OCI-LY3 (cell line): ENCODE data around the gene PNMT.

ENCODE experiments used
- H2AFZ ChIP-seq: fragments of 200-600, 300-600 bp; shearing (Covaris generic); 2 replicates; pipeline ENCODE4 v1.6.0; 2014; ENCODE audit warnings: antibody characterized with exemption, low read depth, low read length
- H3K27ac ChIP-seq: fragments of 200-600, 300-600 bp; sonication (generic); 2 replicates; pipeline ENCODE4 v1.5.1; 2014; ENCODE audit warnings: mild to moderate bottlenecking, low read length, moderate library complexity, mixed read lengths
- H3K27me3 ChIP-seq: fragments of 200-600, 300-600 bp; sonication (generic); 2 replicates; pipeline ENCODE4 v1.6.1; 2014; ENCODE audit warnings: low read depth, low read length, mixed read lengths
- H3K36me3 ChIP-seq: fragments of 200-600, 300-600 bp; sonication (generic); replicated peaks from 2 replicates; pipeline ENCODE3; 2014; ENCODE audit warnings: low read depth, low read length, mixed read lengths
- H3K4me1 ChIP-seq: fragments of 300-600, 200-600 bp; sonication (generic); 2 replicates; pipeline ENCODE4 v1.6.1; 2014; ENCODE audit warnings: low read length, mixed read lengths
- H3K4me2 ChIP-seq: fragments of 200-600, 300-600 bp; sonication (generic); 2 replicates; pipeline ENCODE4 v1.6.1; 2014; ENCODE audit warnings: low read length, mixed read lengths
- H3K4me3 ChIP-seq: fragments of 300-600, 200-600 bp; sonication (generic); 2 replicates; pipeline ENCODE4 v1.5.1; 2014; ENCODE audit warnings: antibody characterized with exemption, mild to moderate bottlenecking, low read length, moderate library complexity
- H3K79me2 ChIP-seq: fragments of 300-600, 200-600 bp; shearing (Covaris generic); 2 replicates; pipeline ENCODE4 v1.6.1; 2014; ENCODE audit warnings: mild to moderate bottlenecking, low read length, mixed read lengths
- H3K9ac ChIP-seq: fragments of 300-600, 200-600 bp; shearing (Covaris generic); 2 replicates; pipeline ENCODE4 v1.6.0; 2014; ENCODE audit warnings: mild to moderate bottlenecking, low read length, moderate library complexity
- H3K9me3 ChIP-seq: fragments of 200-600, 300-600 bp; shearing (Covaris generic); 2 replicates; pipeline ENCODE4 v1.6.1; 2014; ENCODE audit warnings: low read length, mixed read lengths; ENCODE audit not compliant: insufficient read depth
- H4K20me1 ChIP-seq: fragments of 200-600, 300-600 bp; sonication (generic); 2 replicates; pipeline ENCODE4 v1.6.1; 2016; ENCODE audit warnings: low read length, mixed read lengths; ENCODE audit not compliant: insufficient read depth
- CTCF ChIP-seq: fragments of 200-600, 300-600 bp; sonication (generic); IDR thresholded peaks from 2 replicates; pipeline ENCODE4 v1.5.1; 2014; ENCODE audit warnings: antibody characterized with exemption, low read length, low read depth
- EZH2phosphoT487 ChIP-seq: fragments of 200-600 bp; shearing (Covaris generic); IDR thresholded peaks from 2 replicates; pipeline ENCODE4 v1.6.1; 2018; ENCODE audit warnings: antibody characterized with exemption, mixed run types, low read depth

The PNMT gene

GRCh38 chr17:39702901-39703893 lies 34.9 kb downstream of the PNMT start:
- no peak overlapping the region for H3K27ac ChIP-seq
- no peaks in the 10 kb centered on the region for H3K36me3 ChIP-seq
- H3K4me1 ChIP-seq: peaks cover 9% of the 10 kb centered on the region
- H3K9ac ChIP-seq: no peak overlapping the region
- H2AFZ ChIP-seq: no peak overlapping the region
- no peaks in the 10 kb centered on the region for H3K79me2 ChIP-seq
- H3K9me3 ChIP-seq: no peaks in the 10 kb centered on the region
- no peak overlapping the region for H3K4me3 ChIP-seq
- no peak overlapping the region for H3K4me2 ChIP-seq
- no peaks in the 10 kb centered on the region for H4K20me1 ChIP-seq
- H3K27me3 ChIP-seq: no peaks in the 10 kb centered on the region
- no peak for TF ChIP-seq CTCF
- no peak for TF ChIP-seq EZH2phosphoT487

DNA sequence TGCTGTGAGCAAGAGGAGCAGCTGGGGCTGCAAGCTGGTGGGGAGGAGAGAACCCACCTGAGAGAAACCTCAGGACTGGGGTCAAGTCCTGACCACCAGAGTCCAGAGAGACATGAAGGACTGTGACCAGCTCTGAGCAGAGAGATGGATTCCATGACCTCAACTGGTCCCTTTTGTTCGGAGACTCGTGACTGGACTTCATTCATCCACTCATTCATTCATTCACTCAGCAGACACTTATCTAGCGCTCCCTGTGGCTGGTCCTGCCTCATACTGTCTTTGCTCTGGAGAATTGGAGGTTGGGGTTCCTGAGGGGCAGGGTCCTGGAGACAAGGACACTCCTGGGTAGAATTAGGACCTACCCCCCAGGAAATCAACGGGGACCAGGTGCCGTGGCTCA lies 35.7 kb downstream of the PNMT start:
- Histone ChIP-seq H4K20me1 (no peaks in the 10 kb centered on the region), H3K36me3 (no peaks in the 10 kb centered on the region), H3K4me3 (no peak overlapping the region), H3K4me1 (peaks cover 9% of the 10 kb centered on the region), H3K27me3 (no peaks in the 10 kb centered on the region), H3K9me3 (no peaks in the 10 kb centered on the region), H2AFZ (no peak overlapping the region), H3K27ac (no peak overlapping the region), H3K79me2 (no peaks in the 10 kb centered on the region), H3K4me2 (no peak overlapping the region), H3K9ac (no peak overlapping the region)
- TF ChIP-seq EZH2phosphoT487 (no peak), CTCF (no peak)

DNA sequence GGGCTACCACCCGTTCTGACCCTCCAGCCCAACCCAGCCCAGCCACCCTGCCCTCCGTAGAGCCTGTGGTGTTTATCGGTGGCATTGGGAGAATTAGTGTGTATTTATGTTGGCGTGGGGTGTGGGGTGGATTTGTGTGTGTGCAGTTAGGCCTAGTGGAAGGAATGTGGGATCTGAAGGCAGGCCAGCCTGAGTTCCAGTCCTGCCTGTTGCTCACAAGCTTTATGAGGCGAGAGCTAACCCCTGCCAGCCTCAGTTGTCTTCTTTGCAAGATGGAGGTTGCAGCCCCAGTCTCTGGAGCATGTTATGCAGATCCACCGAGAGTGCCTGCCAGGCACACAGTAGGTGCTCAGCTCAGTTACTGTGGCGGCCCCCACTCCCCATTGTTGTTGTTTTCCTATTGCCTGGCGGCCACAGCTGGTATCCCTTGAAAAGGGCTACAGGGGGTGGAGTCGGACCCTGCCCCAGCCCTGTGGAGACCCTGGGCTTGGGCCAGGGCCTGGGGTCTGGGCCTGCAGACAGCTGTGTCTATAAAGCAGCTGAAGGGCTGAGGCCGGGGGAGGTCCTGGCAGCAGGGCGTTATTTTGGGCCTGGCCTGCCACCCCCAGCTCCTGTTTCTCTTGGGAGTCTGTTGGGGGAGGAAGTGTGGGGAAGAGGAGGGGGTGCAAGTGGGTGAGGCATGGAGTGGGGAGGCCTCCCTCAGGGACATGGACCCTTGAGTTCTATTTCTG lies 36.7 kb downstream of the PNMT start:
- TF ChIP-seq EZH2phosphoT487 (no peak), CTCF (no peak)
- Histone ChIP-seq H2AFZ (no peak overlapping the region), H4K20me1 (no peaks in the 10 kb centered on the region), H3K9ac (no peak overlapping the region), H3K4me3 (no peak overlapping the region), H3K27me3 (no peaks in the 10 kb centered on the region), H3K27ac (no peak overlapping the region), H3K9me3 (no peaks in the 10 kb centered on the region), H3K4me1 (peaks cover 9% of the 10 kb centered on the region), H3K36me3 (no peaks in the 10 kb centered on the region), H3K4me2 (no peak overlapping the region), H3K79me2 (no peaks in the 10 kb centered on the region)

DNA sequence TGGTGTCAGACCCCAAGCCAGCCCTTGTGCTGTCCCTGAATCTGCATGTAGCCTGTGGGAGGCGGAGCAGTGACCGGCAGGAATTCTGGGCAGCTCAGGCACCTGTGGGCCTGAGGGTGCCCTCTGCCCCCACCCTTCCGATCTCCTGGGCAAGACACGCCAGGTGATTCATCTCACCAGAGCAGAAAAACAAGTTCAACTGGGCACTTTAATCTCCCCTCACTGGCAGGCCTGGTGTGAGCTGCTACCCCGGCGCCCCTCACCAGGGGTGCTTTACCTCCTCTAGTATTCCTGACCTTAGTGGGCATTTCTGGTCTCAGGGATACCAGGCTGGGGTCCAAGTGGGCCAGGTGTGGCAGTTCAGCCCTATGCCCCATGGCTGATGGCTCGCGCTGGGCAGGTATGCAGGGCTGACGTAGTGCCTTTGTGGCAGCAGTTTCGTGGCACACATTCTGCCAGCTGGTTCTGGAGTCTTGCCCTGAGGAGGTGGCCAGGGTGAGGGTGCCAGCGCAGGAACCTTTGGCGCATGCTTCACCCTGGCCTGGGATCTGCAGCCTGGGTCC lies 37.6 kb downstream of the PNMT start:
- no peak overlapping the region for H3K4me3 ChIP-seq
- no peak overlapping the region for H3K9ac ChIP-seq
- no peaks in the 10 kb centered on the region for H3K27me3 ChIP-seq
- no peaks in the 10 kb centered on the region for H3K9me3 ChIP-seq
- no peaks in the 10 kb centered on the region for H3K36me3 ChIP-seq
- no peaks in the 10 kb centered on the region for H4K20me1 ChIP-seq
- TF ChIP-seq CTCF (no peak), EZH2phosphoT487 (no peak)
- H2AFZ ChIP-seq: no peak overlapping the region
- no peak overlapping the region for H3K4me2 ChIP-seq
- H3K79me2 ChIP-seq: no peaks in the 10 kb centered on the region
- H3K4me1 ChIP-seq: peaks cover 9% of the 10 kb centered on the region
- H3K27ac ChIP-seq: no peak overlapping the region
